Liver (tissue), 9 donors: ENCODE results near the gene INPP4B. TPM values are rescaled to one million over a fixed set of nuclear protein-coding genes. Genes with fewer than 3 reads are reported as not detected.

Source experiments
- DNase-seq: peaks from one replicate; pipeline ENCODE4 v3.0.0-alpha.2; 2017; ENCODE audit warnings: low spot score
- H3K27ac ChIP-seq, 2 donors: one replicate each; pipeline ENCODE4 v1.7.0; 2013; ENCODE audit warnings: inconsistent platforms in 2 of 2, low read length in 2 of 2, control low read depth in 1 of 2, low read depth in 1 of 2, mild to moderate bottlenecking in 1 of 2
- H3K27me3 ChIP-seq, 4 donors: one replicate each; pipeline versions ENCODE4 v1.6.1 to v1.7.0; 2013; ENCODE audit warnings: low read length in 3 of 4, inconsistent platforms in 1 of 4, mild to moderate bottlenecking in 1 of 4, moderate library complexity in 1 of 4; ENCODE audit not compliant: control insufficient read depth in 4 of 4, insufficient read depth in 4 of 4
- H3K36me3 ChIP-seq, 4 donors: one replicate each; pipeline versions ENCODE4 v1.6.1 to v1.7.0; 2013; ENCODE audit warnings: low read length in 3 of 4, mild to moderate bottlenecking in 3 of 4, low read depth in 1 of 4, moderate library complexity in 1 of 4; ENCODE audit not compliant: control insufficient read depth in 4 of 4, insufficient read depth in 3 of 4
- H3K4me1 ChIP-seq, 4 donors: one replicate each; pipeline versions ENCODE4 v1.6.1 to v1.7.0; 2013; ENCODE audit warnings: low read length in 3 of 4, mild to moderate bottlenecking in 3 of 4, moderate library complexity in 1 of 4; ENCODE audit not compliant: control insufficient read depth in 4 of 4, insufficient read depth in 4 of 4
- H3K4me3 ChIP-seq, 3 donors: one replicate each; pipeline versions ENCODE4 v1.6.1 to v1.7.0; 2013; ENCODE audit warnings: low read length in 3 of 3, control low read depth in 1 of 3, low read depth in 1 of 3, mild to moderate bottlenecking in 1 of 3
- H3K9ac ChIP-seq, 2 donors: one replicate each; pipeline ENCODE4 v1.7.0; 2013; ENCODE audit warnings: low read length in 2 of 2, mild to moderate bottlenecking in 2 of 2, moderate library complexity in 2 of 2, control low read depth in 1 of 2, low read depth in 1 of 2
- H3K9me3 ChIP-seq, 4 donors: one replicate each; pipeline versions ENCODE4 v1.6.1 to v1.7.0; 2013; ENCODE audit warnings: low read length in 3 of 4; ENCODE audit not compliant: control insufficient read depth in 4 of 4
- ATF3 ChIP-seq: IDR thresholded peaks from 2 replicates; pipeline ENCODE4 v1.6.1; 2016; ENCODE audit warnings: antibody characterized with exemption
- CTCF ChIP-seq: fragments of 150-350 bp; IDR thresholded peaks from 2 replicates; pipeline ENCODE4 v1.5.1; 2017; ENCODE audit warnings: improper control_type of control experiment, low read depth, low read length; ENCODE audit not compliant: missing input control
- EGR1 ChIP-seq, 2 donors: IDR thresholded peaks; 2 replicates each; pipeline ENCODE4 v1.6.1; 2016 to 2018; ENCODE audit warnings: antibody characterized with exemption in 2 of 2, low read depth in 2 of 2
- FOXA1 ChIP-seq: IDR thresholded peaks from 2 replicates; pipeline ENCODE4 v1.6.1; 2016; ENCODE audit warnings: antibody characterized with exemption
- FOXA2 ChIP-seq: IDR thresholded peaks from 2 replicates; pipeline ENCODE4 v1.6.1; 2016; ENCODE audit warnings: antibody characterized with exemption
- GABPA ChIP-seq, 2 donors: IDR thresholded peaks in 1 of 2; conservative IDR thresholded peaks in 1 of 2; 2 replicates each; pipeline ENCODE4 v1.6.1; 2016; ENCODE audit warnings: antibody characterized with exemption in 2 of 2, mild to moderate bottlenecking in 1 of 2, moderate library complexity in 1 of 2
- HNF4A ChIP-seq, 2 donors: conservative IDR thresholded peaks; 2 replicates each; pipeline ENCODE4 v1.6.1; 2016; ENCODE audit warnings: antibody characterized with exemption in 2 of 2, mild to moderate bottlenecking in 2 of 2
- HNF4G ChIP-seq: IDR thresholded peaks from 2 replicates; pipeline ENCODE4 v1.6.1; 2016; ENCODE audit warnings: antibody characterized with exemption
- JUND ChIP-seq, 2 donors: IDR thresholded peaks; 2 replicates each; pipeline ENCODE4 v1.6.1; 2016; ENCODE audit warnings: antibody characterized with exemption in 2 of 2
- MAX ChIP-seq: IDR thresholded peaks from 2 replicates; pipeline ENCODE4 v1.6.1; 2016; ENCODE audit warnings: antibody characterized with exemption
- NR2F2 ChIP-seq: IDR thresholded peaks from 2 replicates; pipeline ENCODE4 v1.6.1; 2016; ENCODE audit warnings: antibody characterized with exemption
- RAD21 ChIP-seq, 2 donors: IDR thresholded peaks; 2 replicates each; pipeline ENCODE4 v1.6.1; 2016; ENCODE audit warnings: antibody characterized with exemption in 2 of 2, mild to moderate bottlenecking in 2 of 2
- REST ChIP-seq: IDR thresholded peaks from 2 replicates; pipeline ENCODE4 v1.6.1; 2016; ENCODE audit warnings: antibody characterized with exemption, mild to moderate bottlenecking
- RXRA ChIP-seq, 2 donors: IDR thresholded peaks; 2 replicates each; pipeline ENCODE4 v1.6.1; 2017 to 2018; ENCODE audit warnings: antibody characterized with exemption in 2 of 2, mild to moderate bottlenecking in 1 of 2
- SP1 ChIP-seq: IDR thresholded peaks from 2 replicates; pipeline ENCODE4 v1.6.1; 2018; ENCODE audit warnings: antibody characterized with exemption, mild to moderate bottlenecking
- TAF1 ChIP-seq: conservative IDR thresholded peaks from 2 replicates; pipeline ENCODE4 v1.6.1; 2016; ENCODE audit warnings: antibody characterized with exemption, mild to moderate bottlenecking
- YY1 ChIP-seq: IDR thresholded peaks from 2 replicates; pipeline ENCODE4 v1.6.1; 2016; ENCODE audit warnings: antibody characterized with exemption, mild to moderate bottlenecking
- ZBTB33 ChIP-seq: IDR thresholded peaks from 2 replicates; pipeline ENCODE4 v1.6.1; 2016; ENCODE audit warnings: antibody characterized with exemption
- WGBS: extraction: QIAGEN DNeasy Blood & Tissue Kit; methylation state at CpG from one replicate; pipeline ENCODE4 v1.1.7; 2013; 5-methylcytosine and 5-hydroxymethylcytosine counted together
- polyA plus RNA-seq, 2 donors: library from polyadenylated mRNA; stranded (reverse) in 1 of 2; unstranded in 1 of 2; fragments of 200-250 nt in 1 of 2; fragments of >200 nt in 1 of 2; fragmentation: Nextera tagmentation in 1 of 2; extraction: Ambion mirVana in 1 of 2; gene quantifications; one replicate each; pipeline versions ENCODE4 v1.2.1 to v1.2.3, GENCODE V29; 2013 to 2015
- total RNA-seq, 2 donors: library from RNA; depleted of rRNA; stranded (reverse); fragments of >200 nt; gene quantifications; one replicate each; pipeline ENCODE4 v1.2.3, GENCODE V29; 2014
- donor health status: healthy.
- donor health status: healthy.
- donor health status: healthy.
- donor health status: healthy.
- donor health status: healthy.

Gene INPP4B
- total and polyA plus RNA-seq, 4 donors, result 0.43 to 2.8 (median 1.6) TPM

- no peak for TF ChIP-seq REST
- TF ChIP-seq RXRA (IDR thresholded peaks at IDR 0.05), result no peak
- no peak for TF ChIP-seq FOXA1
- no peak for TF ChIP-seq HNF4A (conservative IDR thresholded peaks at IDR 0.05)
- TF ChIP-seq HNF4G, result no peak
- no peak for TF ChIP-seq ATF3
- no peak for TF ChIP-seq JUND (IDR thresholded peaks at IDR 0.05)
- TF ChIP-seq EGR1 (IDR thresholded peaks at IDR 0.05; ENCODE audit: low read depth in 2 of 2), result no peak
- TF ChIP-seq TAF1, result no peak
- TF ChIP-seq FOXA2, result no peak
- TF ChIP-seq YY1, result no peak
Measured at GRCh38 chr4:142683997-142684396, 162.1 kb downstream of the INPP4B start (continued).

- H3K4me1 ChIP-seq, result no peaks in the 10 kb centered on the region
- peaks cover 0 to 3% (median 0%) of the 10 kb centered on the region in 4 donors for H3K27me3 ChIP-seq
- no peaks in the 10 kb centered on the region for H3K9me3 ChIP-seq
- no peak for DNase-seq
- no peak overlapping the region for H3K27ac ChIP-seq
- 84% methylated on average over 2 of the region's 2 CpGs for WGBS
- TF ChIP-seq RXRA (IDR thresholded peaks at IDR 0.05) (no peak), REST (no peak), JUND (IDR thresholded peaks at IDR 0.05) (no peak), MAX (no peak), CTCF (no peak), FOXA2 (no peak), HNF4G (no peak), YY1 (no peak), GABPA (IDR thresholded peaks at IDR 0.05 in 1 of 2, conservative IDR thresholded peaks at IDR 0.05 in 1 of 2) (no peak), EGR1 (IDR thresholded peaks at IDR 0.05; ENCODE audit: low read depth in 2 of 2) (no peak), SP1 (no peak), RAD21 (IDR thresholded peaks at IDR 0.05) (no peak), TAF1 (no peak), NR2F2 (no peak), ATF3 (no peak), HNF4A (conservative IDR thresholded peaks at IDR 0.05) (no peak), FOXA1 (no peak), ZBTB33 (no peak)
- no peak overlapping the region for H3K4me3 ChIP-seq
- H3K9ac ChIP-seq, result no peak overlapping the region
- H3K36me3 ChIP-seq, result no peaks in the 10 kb centered on the region
Measured at GRCh38 chr4:142683503-142683902, 162.6 kb downstream of the INPP4B start.
